ENCODE results near the gene APOL2.

DNA sequence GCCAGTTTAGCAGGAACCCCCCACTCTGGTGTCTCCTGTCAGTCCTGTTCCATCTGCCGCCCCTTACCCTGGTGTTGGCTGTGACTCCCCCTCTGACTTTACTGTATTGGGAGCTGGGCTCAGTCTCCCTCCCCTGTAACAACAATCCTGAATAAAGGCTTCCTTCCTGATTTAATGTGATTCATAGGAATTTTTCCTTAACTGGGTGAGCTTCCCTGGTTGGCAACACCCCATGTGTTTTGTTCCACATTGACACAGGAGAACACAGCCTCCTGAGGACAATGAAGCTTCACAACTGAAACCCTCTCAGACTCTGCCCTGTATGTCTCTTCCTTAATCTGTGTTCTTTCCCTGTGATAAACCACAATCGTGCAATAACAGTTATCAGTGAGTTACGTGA lies 46.2 kb downstream of the APOL2 start:
- TF ChIP-seq ZNF274 (IDR thresholded peaks at IDR 0.05; ENCODE audit: low read depth, low read length): no peak
- TF ChIP-seq JUND (IDR thresholded peaks at IDR 0.05): no peak
- TF ChIP-seq, protein P1, sequence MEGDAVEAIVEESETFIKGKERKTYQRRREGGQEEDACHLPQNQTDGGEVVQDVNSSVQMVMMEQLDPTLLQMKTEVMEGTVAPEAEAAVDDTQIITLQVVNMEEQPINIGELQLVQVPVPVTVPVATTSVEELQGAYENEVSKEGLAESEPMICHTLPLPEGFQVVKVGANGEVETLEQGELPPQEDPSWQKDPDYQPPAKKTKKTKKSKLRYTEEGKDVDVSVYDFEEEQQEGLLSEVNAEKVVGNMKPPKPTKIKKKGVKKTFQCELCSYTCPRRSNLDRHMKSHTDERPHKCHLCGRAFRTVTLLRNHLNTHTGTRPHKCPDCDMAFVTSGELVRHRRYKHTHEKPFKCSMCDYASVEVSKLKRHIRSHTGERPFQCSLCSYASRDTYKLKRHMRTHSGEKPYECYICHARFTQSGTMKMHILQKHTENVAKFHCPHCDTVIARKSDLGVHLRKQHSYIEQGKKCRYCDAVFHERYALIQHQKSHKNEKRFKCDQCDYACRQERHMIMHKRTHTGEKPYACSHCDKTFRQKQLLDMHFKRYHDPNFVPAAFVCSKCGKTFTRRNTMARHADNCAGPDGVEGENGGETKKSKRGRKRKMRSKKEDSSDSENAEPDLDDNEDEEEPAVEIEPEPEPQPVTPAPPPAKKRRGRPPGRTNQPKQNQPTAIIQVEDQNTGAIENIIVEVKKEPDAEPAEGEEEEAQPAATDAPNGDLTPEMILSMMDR (IDR thresholded peaks at IDR 0.05 in 2 of 3, conservative IDR thresholded peaks at IDR 0.05 in 1 of 3; ENCODE audit: borderline replicate concordance in 1 of 3, insufficient read depth in 1 of 3, low read depth in 2 of 3, low read length in 2 of 3): no peak
- TF ChIP-seq CEBPB (IDR thresholded peaks at IDR 0.05; ENCODE audit: low read depth): no peak
- no peak for TF ChIP-seq POLR2A (IDR thresholded peaks at IDR 0.05; ENCODE audit: borderline replicate concordance, extremely low read depth, insufficient read depth, insufficient read length)
- TF ChIP-seq POLR2AphosphoS5 (IDR thresholded peaks at IDR 0.05; ENCODE audit: low read depth, low read length): no peak
- TF ChIP-seq EZH2 (IDR thresholded peaks at IDR 0.05): no peak

All from HCT116 (cell line).